Measurements from ENCODE around the gene LRP6.
A peak's percentile ranks its signal among the peaks of the same experiment; 100 is the strongest.

LRP6 gene

GRCh38 chr12:12088761-12089160 lies 178.1 kb downstream of the LRP6 start:
- DNase-seq (no peak), ATAC-seq (replicated peaks) (no peak)
- Mint-ChIP-seq H3K36me3 (no peaks in the 10 kb centered on the region), H3K4me1 (no peaks in the 10 kb centered on the region), H3K27me3 (peaks cover 8 to 22% of the 10 kb centered on the region in 2 donors), H3K9me3 (peaks cover 0 to 2% of the 10 kb centered on the region in 2 donors), H3K27ac (no peak overlapping the region), H3K4me3 (no peak overlapping the region)

- DNase-seq: no peak
- H3K27ac Mint-ChIP-seq: no peak overlapping the region
- ATAC-seq (replicated peaks): no peak
- H3K27me3 Mint-ChIP-seq: peaks cover 8 to 22% of the 10 kb centered on the region in 2 donors
- H3K4me1 Mint-ChIP-seq: no peaks in the 10 kb centered on the region
- H3K4me3 Mint-ChIP-seq: no peak overlapping the region
- no peaks in the 10 kb centered on the region for H3K36me3 Mint-ChIP-seq
- peaks cover 0 to 2% of the 10 kb centered on the region in 2 donors for H3K9me3 Mint-ChIP-seq
Observed at GRCh38 chr12:12088147-12088546, 178.7 kb downstream of the LRP6 start.

GRCh38 chr12:12087693-12088034 lies 179.2 kb downstream of the LRP6 start:
- Mint-ChIP-seq H3K27me3 (peaks cover 8 to 22% of the 10 kb centered on the region in 2 donors), H3K27ac (no peak overlapping the region), H3K4me3 (no peak overlapping the region), H3K4me1 (no peaks in the 10 kb centered on the region), H3K9me3 (peaks cover 0 to 2% of the 10 kb centered on the region in 2 donors), H3K36me3 (no peaks in the 10 kb centered on the region)
- DNase-seq (no peak), ATAC-seq (replicated peaks) (no peak)

- Mint-ChIP-seq H3K27me3 (peaks cover 8 to 22% of the 10 kb centered on the region in 2 donors), H3K9me3 (peaks cover 0 to 2% of the 10 kb centered on the region in 2 donors), H3K4me3 (no peak overlapping the region), H3K4me1 (no peaks in the 10 kb centered on the region), H3K27ac (no peak overlapping the region), H3K36me3 (no peaks in the 10 kb centered on the region)
- no peak for ATAC-seq (replicated peaks)
- no peak for DNase-seq
Observed at GRCh38 chr12:12086973-12087692, 179.7 kb downstream of the LRP6 start.

- no peak for ATAC-seq (replicated peaks)
Observed at GRCh38 chr12:12086362-12086761, 180.5 kb downstream of the LRP6 start.

GRCh38 chr12:12083688-12084087 lies 183.2 kb downstream of the LRP6 start:
- Mint-ChIP-seq H3K4me1 (no peaks in the 10 kb centered on the region), H3K27me3 (peaks cover 0 to 16% of the 10 kb centered on the region in 2 donors), H3K4me3 (no peak overlapping the region), H3K36me3 (no peaks in the 10 kb centered on the region), H3K27ac (no peak overlapping the region), H3K9me3 (peaks cover 0 to 2% of the 10 kb centered on the region in 2 donors)
- DNase-seq: no peak
- ATAC-seq (replicated peaks): no peak

More at GRCh38 chr12:12086362-12086761, 180.5 kb downstream of the LRP6 start:
- H3K4me1 Mint-ChIP-seq: no peaks in the 10 kb centered on the region
- DNase-seq: no peak
- H3K4me3 Mint-ChIP-seq: no peak overlapping the region
- no peaks in the 10 kb centered on the region for H3K36me3 Mint-ChIP-seq
- peaks cover 0 to 2% of the 10 kb centered on the region in 2 donors for H3K9me3 Mint-ChIP-seq
- H3K27ac Mint-ChIP-seq: no peak overlapping the region
- peaks cover 3 to 20% of the 10 kb centered on the region in 2 donors for H3K27me3 Mint-ChIP-seq

- H3K27me3 Mint-ChIP-seq: peaks cover 0 to 12% of the 10 kb centered on the region in 2 donors
- no peak overlapping the region for H3K4me3 Mint-ChIP-seq
- no peak overlapping the region for H3K27ac Mint-ChIP-seq
- H3K36me3 Mint-ChIP-seq: no peaks in the 10 kb centered on the region
- peak; percentile 81 to 84 for ATAC-seq (replicated peaks)
- no peaks in the 10 kb centered on the region for H3K9me3 Mint-ChIP-seq
- no peak for DNase-seq
- no peaks in the 10 kb centered on the region for H3K4me1 Mint-ChIP-seq
Observed at GRCh38 chr12:12081836-12082497, 184.9 kb downstream of the LRP6 start.

- Mint-ChIP-seq H3K4me1 (no peaks in the 10 kb centered on the region), H3K27me3 (peaks cover 11 to 17% of the 10 kb centered on the region in 2 donors), H3K27ac (no peak overlapping the region), H3K9me3 (no peaks in the 10 kb centered on the region), H3K4me3 (no peak overlapping the region), H3K36me3 (no peaks in the 10 kb centered on the region)
- ATAC-seq (replicated peaks): no peak
- DNase-seq: no peak
Observed at GRCh38 chr12:12079291-12079690, 187.6 kb downstream of the LRP6 start.

GRCh38 chr12:12072064-12072760 lies 194.6 kb downstream of the LRP6 start:
- no peak overlapping the region for H3K27ac Mint-ChIP-seq
- peaks cover 13 to 16% of the 10 kb centered on the region in 2 donors for H3K27me3 Mint-ChIP-seq
- H3K36me3 Mint-ChIP-seq: no peaks in the 10 kb centered on the region
- DNase-seq (peak; percentile 5), ATAC-seq (replicated peaks) (peak; percentile 76 to 79)
- H3K4me1 Mint-ChIP-seq: peaks cover 13 to 28% of the 10 kb centered on the region in 2 donors
- no peaks in the 10 kb centered on the region for H3K9me3 Mint-ChIP-seq
- H3K4me3 Mint-ChIP-seq: no peak overlapping the region

GRCh38 chr12:12070674-12071656 lies 195.9 kb downstream of the LRP6 start, which contains the start of gene BCL2L14:
Gene BCL2L14, plus strand, starts transcription at chr12:12070939. Its CDS starts 8,367 bp downstream, at chr12:12079306.
- Mint-ChIP-seq H3K9me3 (no peaks in the 10 kb centered on the region), H3K27ac (peak within 1 kb of the TSS; percentile 31)
- ATAC-seq (replicated peaks): peak; percentile 46 to 55

GRCh38 chr12:12069821-12070548 lies 196.9 kb downstream of the LRP6 start:
- no peaks in the 10 kb centered on the region for H3K9me3 Mint-ChIP-seq
- H3K4me1 Mint-ChIP-seq: peaks cover 13 to 28% of the 10 kb centered on the region in 2 donors
- no peaks in the 10 kb centered on the region for H3K36me3 Mint-ChIP-seq
- H3K4me3 Mint-ChIP-seq: no peak overlapping the region
- no peak for ATAC-seq (replicated peaks)
- no peak overlapping the region for H3K27ac Mint-ChIP-seq
- no peak for DNase-seq
- peaks cover 5 to 8% of the 10 kb centered on the region in 2 donors for H3K27me3 Mint-ChIP-seq

More at GRCh38 chr12:12070674-12071656, 195.9 kb downstream of the LRP6 start, which contains the start of gene BCL2L14:
- no peak for DNase-seq
- H3K4me1 Mint-ChIP-seq: peaks cover 13 to 28% of the 10 kb centered on the region in 2 donors
- H3K4me3 Mint-ChIP-seq: peak within 1 kb of the TSS; percentile 54 to 57
- no peaks in the 10 kb centered on the region for H3K36me3 Mint-ChIP-seq
- H3K27me3 Mint-ChIP-seq: peaks cover 12% of the 10 kb centered on the region in 2 donors

- no peak overlapping the region for H3K4me3 Mint-ChIP-seq
- no peak overlapping the region for H3K27ac Mint-ChIP-seq
- peaks cover 13 to 28% of the 10 kb centered on the region in 2 donors for H3K4me1 Mint-ChIP-seq
Observed at GRCh38 chr12:12068751-12069150, 198.1 kb downstream of the LRP6 start.

More at GRCh38 chr12:12068751-12069150, 198.1 kb downstream of the LRP6 start:
- peaks cover 5 to 8% of the 10 kb centered on the region in 2 donors for H3K27me3 Mint-ChIP-seq
- no peaks in the 10 kb centered on the region for H3K9me3 Mint-ChIP-seq
- H3K36me3 Mint-ChIP-seq: no peaks in the 10 kb centered on the region
- ATAC-seq (replicated peaks) (no peak), DNase-seq (no peak)

All from stimulated activated naive B cell treated with anti-CD40 and anti-IgM and Interleukin-4, amounts not matched to agents 10 μg/mL and 1 μg/mL and 100 μg/mL, for 72 hours (primary cell).